GM06990 (cell line): Measurements from ENCODE around the gene STK16.
A peak's percentile ranks its signal among the peaks of the same experiment; 100 is the strongest.

Experiments used
- DNase-seq: peaks from one replicate; pipeline ENCODE4 v3.0.0-alpha.2; 2011; ENCODE audit not compliant: insufficient read length; ENCODE audit errors: extremely low read depth
- H3K27me3 ChIP-seq: replicated peaks from 2 replicates; pipeline ENCODE4 v1.6.0; 2011; ENCODE audit warnings: low read length; ENCODE audit not compliant: control insufficient read depth, insufficient read depth
- H3K36me3 ChIP-seq: 2 replicates; pipeline ENCODE4 v1.5.1; 2011; ENCODE audit warnings: low read length; ENCODE audit not compliant: control insufficient read depth, insufficient read depth
- H3K4me3 ChIP-seq: replicated peaks from 2 replicates; pipeline ENCODE4 v1.5.1; 2011; ENCODE audit warnings: low read depth, mild to moderate bottlenecking, control low read depth, low read length
- TF ChIP-seq, protein P1 (sequence below): IDR thresholded peaks from 2 replicates; pipeline ENCODE4 v1.5.1; 2011; ENCODE audit warnings: low read length, control low read depth, mild to moderate bottlenecking, inconsistent platforms; ENCODE audit not compliant: insufficient read depth, poor library complexity, severe bottlenecking

The STK16 gene

DNA sequence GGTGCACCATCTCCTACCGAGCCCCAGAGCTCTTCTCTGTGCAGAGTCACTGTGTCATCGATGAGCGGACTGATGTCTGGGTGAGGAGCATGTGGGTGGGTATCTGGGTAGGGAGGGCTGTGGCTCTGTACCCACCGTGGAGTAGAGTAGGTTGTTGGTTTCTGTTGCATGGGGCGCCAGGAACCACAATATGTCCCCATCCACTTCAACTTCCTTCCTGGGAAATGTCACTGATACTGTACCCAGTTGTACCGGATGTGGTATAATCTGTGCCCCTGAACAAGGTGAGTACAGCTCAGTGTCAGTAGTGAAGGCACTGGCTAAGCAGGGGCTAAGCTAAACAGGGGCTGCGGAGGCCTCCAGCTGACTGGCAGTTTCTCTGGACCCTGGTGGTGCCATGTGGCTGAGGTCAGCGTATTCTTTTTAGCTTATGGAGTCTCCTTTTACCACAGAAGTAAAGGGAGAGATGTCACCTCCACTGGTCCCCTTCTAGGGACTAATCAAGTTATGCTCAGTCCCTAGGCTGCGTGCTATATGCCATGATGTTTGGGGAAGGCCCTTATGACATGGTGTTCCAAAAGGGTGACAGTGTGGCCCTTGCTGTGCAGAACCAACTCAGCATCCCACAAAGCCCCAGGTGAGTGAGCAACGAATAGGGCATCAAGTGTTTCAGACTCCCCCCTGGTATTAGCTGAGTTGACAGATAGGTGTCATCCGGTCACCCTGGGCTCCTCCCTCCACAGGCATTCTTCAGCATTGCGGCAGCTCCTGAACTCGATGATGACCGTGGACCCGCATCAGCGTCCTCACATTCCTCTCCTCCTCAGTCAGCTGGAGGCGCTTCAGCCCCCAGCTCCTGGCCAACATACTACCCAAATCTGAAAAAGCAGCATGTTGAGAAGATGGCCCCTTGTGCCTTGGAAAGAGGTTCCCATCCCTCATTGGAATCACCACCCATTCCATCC, 2.7 kb downstream of the STK16 start:
- no peaks in the 10 kb centered on the region for H3K27me3 ChIP-seq
- TF ChIP-seq, protein P1, sequence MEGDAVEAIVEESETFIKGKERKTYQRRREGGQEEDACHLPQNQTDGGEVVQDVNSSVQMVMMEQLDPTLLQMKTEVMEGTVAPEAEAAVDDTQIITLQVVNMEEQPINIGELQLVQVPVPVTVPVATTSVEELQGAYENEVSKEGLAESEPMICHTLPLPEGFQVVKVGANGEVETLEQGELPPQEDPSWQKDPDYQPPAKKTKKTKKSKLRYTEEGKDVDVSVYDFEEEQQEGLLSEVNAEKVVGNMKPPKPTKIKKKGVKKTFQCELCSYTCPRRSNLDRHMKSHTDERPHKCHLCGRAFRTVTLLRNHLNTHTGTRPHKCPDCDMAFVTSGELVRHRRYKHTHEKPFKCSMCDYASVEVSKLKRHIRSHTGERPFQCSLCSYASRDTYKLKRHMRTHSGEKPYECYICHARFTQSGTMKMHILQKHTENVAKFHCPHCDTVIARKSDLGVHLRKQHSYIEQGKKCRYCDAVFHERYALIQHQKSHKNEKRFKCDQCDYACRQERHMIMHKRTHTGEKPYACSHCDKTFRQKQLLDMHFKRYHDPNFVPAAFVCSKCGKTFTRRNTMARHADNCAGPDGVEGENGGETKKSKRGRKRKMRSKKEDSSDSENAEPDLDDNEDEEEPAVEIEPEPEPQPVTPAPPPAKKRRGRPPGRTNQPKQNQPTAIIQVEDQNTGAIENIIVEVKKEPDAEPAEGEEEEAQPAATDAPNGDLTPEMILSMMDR, result no peak
- H3K4me3 ChIP-seq, result no peak overlapping the region
- peaks cover 18% of the 10 kb centered on the region for H3K36me3 ChIP-seq
- no peak for DNase-seq

DNA sequence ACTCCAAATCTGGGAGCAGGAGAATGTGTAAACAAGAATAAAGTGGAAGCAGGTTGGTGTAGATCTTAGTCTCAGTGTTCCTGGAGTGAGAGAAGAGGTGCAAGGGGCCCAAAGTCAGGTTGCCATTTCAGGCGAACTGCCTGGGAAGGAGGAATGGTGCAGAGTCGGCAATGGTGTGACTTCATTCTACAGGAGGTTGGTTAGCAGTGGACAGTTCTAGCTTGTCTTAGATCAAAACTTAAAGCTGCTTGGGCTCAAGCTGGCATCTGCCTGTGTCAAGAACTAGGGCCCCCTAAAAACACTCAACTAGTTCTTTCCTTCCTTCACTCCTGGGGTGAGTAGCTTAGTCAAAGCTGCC, 3.5 kb downstream of the STK16 start:
- TF ChIP-seq, protein P1, result no peak
- no peak for DNase-seq
- Histone ChIP-seq H3K4me3 (no peak overlapping the region), H3K36me3 (peaks cover 18% of the 10 kb centered on the region), H3K27me3 (no peaks in the 10 kb centered on the region)

DNA sequence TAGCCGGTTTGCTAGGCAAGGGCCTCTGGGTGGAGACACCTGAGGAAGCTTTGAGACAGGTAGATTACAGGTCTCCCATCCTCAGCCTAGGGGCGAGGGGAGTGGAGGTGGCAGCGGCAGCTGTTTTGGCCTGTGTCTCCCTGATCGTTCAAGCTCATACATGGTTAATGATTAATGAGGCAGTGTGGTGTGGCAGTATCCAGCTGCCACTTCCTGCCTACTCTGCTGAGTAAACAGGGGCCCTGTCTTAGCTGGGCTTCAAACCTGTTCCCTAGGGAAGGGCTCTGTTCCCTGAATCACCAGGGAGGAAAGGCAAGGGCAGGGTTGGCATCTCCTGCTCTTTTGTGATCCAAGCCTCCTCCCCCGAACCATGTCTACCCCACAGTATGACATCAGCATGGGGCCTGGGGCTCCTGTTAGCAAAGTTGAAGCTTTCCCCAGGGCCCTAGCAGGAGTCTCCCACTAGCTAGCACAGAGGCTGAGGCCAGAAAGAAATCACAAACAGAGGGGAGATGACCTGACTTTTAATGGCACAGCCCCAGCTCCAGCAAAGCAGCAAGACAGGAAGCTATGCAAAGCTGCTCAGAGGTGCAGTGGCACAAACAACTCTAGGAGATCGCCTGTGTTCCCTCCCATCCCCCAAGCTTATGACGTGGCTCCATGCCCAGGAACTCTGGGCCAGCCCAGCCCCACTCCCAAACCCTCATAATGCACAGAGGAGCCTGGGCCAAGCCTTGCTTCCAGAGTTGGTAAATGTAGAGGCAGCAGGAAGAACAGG, 4.1 kb downstream of the STK16 start:
- Histone ChIP-seq H3K27me3 (no peaks in the 10 kb centered on the region), H3K4me3 (peak overlapping the region; percentile 1; the same call in 1 of the 2 replicates), H3K36me3 (peaks cover 18% of the 10 kb centered on the region)
- no peak for DNase-seq
- TF ChIP-seq, protein P1, result no peak

DNA sequence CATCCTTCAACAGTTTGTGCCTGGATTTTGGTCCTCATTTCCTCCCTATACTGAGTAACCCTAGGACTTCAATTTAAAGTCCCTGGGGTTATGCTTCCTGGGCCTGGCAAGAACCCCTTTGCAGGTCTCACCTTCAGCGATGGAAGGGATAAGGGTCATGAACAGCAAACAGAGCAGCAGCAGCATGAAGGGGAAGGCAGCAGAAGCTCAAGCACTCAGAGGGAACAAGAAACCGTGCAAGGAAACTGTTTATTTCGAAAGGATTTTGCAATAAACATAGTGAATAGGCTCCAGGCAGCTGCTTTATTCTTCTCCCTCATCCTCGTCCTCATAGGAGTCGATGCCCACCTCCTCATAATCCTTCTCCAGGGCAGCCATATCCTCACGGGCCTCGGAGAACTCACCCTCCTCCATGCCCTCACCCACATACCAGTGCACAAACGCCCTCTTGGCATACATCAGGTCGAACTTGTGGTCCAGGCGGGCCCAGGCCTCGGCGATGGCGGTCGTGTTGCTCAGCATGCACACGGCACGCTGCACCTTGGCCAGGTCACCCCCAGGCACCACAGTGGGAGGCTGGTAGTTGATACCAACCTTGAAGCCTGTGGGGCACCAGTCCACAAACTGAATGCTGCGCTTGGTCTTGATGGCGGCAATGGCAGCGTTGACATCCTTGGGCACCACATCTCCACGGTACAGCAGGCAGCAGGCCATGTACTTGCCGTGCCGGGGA, 4.9 kb downstream of the STK16 start:
- H3K27me3 ChIP-seq, result no peaks in the 10 kb centered on the region
- peaks cover 18% of the 10 kb centered on the region for H3K36me3 ChIP-seq
- H3K4me3 ChIP-seq, result no peak overlapping the region; the same call in 1 of the 2 replicates
- no peak for DNase-seq
- TF ChIP-seq, protein P1, result no peak

DNA sequence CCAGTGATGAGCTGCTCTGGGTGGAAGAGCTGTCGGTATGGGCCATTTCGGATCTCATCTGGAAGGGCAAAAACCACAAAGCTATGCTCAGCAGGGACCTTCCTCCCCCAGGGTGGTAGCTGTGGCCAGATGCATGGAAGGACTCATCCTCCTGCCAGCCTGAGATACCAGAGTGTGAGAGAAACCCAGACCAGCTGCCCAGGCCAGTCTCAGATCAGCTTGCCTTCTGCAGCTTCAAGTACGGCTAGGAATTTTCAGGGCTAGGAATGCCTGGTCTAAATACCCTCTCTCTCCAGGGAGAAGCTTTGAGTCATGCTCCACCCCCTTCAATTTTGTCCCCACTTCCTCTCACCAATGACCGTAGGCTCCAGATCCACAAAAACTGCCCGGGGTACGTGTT, 6.4 kb downstream of the STK16 start:
- no peak for DNase-seq
- H3K36me3 ChIP-seq, result peaks cover 18% of the 10 kb centered on the region
- peak overlapping the region; percentile 92; the same call in 1 of the 2 replicates for H3K4me3 ChIP-seq
- H3K27me3 ChIP-seq, result no peaks in the 10 kb centered on the region
- TF ChIP-seq, protein P1, result no peak
